Ectodermal cell (in vitro differentiated cells): Measurements from ENCODE around the gene TUBGCP2.

ENCODE experiments used
- H3K27ac ChIP-seq: 2 replicates; pipeline ENCODE4 v1.7.0; 2013; ENCODE audit warnings: mild to moderate bottlenecking, low read depth, low read length; ENCODE audit not compliant: insufficient read depth, poor library complexity, severe bottlenecking
- H3K27me3 ChIP-seq: 2 replicates; pipeline ENCODE4 v1.7.0; 2013; ENCODE audit warnings: mild to moderate bottlenecking, low read length; ENCODE audit not compliant: insufficient read depth, control insufficient read depth, poor library complexity, severe bottlenecking
- H3K36me3 ChIP-seq: one replicate; pipeline ENCODE4 v1.7.0; 2013; ENCODE audit warnings: low read length; ENCODE audit not compliant: control insufficient read depth, insufficient read depth
- H3K4me1 ChIP-seq: one replicate; pipeline ENCODE4 v1.7.0; 2013; ENCODE audit warnings: low read length; ENCODE audit not compliant: control insufficient read depth, insufficient read depth
- H3K4me3 ChIP-seq: 2 replicates; pipeline ENCODE4 v1.7.0; 2013; ENCODE audit warnings: low read depth, low read length, control low read depth; ENCODE audit not compliant: insufficient read depth
- H3K9me3 ChIP-seq: 2 replicates; pipeline ENCODE4 v1.7.0; 2013; ENCODE audit warnings: mild to moderate bottlenecking, low read length, moderate library complexity; ENCODE audit not compliant: control insufficient read depth
- WGBS, 2 experiments: methylation state at CpG; one replicate each; pipeline ENCODE4 v1.1.7; 2013; ENCODE audit warnings: missing lambda C conversion rate in 2 of 2; 5-methylcytosine and 5-hydroxymethylcytosine counted together

TUBGCP2 gene

DNA sequence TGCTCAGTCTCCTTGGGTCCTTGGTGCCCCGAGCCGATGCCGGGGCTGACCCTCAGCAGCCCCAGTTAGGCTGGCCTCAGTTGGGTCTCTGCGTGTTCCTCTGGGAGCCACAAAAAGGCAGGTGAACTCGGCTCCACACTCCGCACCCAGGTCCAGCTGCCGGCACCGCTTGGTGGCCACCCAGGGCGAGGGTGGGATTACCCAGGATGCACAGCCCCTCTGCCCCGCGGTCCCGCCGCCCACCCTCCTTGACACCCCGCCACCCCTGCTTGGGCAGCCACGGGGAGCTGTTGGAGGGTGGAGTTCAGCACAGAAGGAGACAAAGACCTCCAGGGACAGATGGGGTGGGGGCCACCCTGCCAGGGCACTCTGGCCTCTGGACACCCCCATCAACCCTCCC lies 53.3 kb downstream of the TUBGCP2 start:
- Histone ChIP-seq H3K36me3 (no peaks in the 10 kb centered on the region), H3K4me1 (peaks cover 11% of the 10 kb centered on the region), H3K4me3 (no peak overlapping the region), H3K9me3 (no peaks in the 10 kb centered on the region), H3K27ac (no peak overlapping the region), H3K27me3 (peaks cover 7% of the 10 kb centered on the region)
- 94% methylated on average over 15 of the region's 15 CpGs for WGBS, 2 experiments

DNA sequence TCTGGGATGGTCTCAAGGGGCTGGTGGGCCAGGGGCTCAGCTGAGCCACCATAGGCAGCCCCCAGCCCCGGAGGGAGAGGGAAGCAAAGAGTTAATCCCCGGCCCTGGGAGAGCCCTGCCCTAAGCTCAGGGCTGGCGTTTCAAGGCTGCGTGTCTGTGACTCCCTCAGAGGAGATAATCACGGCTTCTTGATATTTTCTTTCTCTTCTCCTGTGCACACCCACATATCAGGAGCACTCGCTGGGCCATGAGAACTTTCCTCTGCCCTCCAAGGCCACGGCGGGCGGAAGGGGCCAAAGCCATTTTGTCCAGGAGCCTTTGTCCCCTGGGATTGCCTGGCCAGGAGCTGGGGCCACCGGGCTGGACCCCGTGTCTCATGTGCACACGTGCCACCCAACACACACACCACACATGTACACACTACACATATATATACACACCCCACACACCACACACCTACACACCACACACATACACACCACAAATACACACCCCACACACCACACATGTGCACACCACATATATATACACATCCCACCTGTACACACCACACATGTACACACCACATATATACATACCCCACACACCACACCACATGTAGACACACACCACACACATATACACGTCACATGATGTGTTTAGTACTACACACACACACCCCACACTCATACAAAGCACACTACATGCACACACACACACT lies 54.1 kb downstream of the TUBGCP2 start:
- Histone ChIP-seq H3K4me3 (no peak overlapping the region), H3K27ac (no peak overlapping the region), H3K36me3 (no peaks in the 10 kb centered on the region), H3K9me3 (no peaks in the 10 kb centered on the region), H3K4me1 (peaks cover 11% of the 10 kb centered on the region), H3K27me3 (peaks cover 6% of the 10 kb centered on the region)
- 76 to 78% methylated on average over 13 of the region's 13 CpGs for WGBS, 2 experiments

DNA sequence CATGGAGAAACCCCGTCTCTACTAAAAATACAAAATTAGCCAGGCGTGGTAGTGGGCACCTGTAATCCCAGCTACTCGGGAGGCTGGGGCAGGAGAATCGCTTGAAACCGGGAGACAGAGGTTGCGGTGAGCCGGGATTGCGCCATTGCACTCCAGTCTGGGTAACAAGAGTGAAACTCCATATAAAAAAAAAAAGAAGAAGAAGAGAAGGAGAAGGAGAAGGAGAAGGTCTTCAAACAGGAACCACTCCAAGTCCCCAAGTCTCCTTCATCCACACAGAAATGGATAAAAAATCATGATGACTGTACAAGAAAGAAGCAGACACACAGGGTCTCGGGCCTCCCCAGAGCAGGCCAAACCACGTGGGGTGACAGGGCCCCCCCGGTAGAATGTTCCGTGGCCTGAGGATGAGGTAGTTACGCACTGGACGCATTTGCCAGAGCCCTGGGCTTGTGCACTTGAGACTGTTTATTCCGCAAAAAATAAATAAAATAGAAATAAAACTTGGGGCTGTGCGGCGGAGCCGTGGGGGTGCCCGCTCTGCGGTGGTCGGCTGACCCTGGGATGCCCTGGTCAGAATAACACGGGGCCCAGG lies 55.2 kb downstream of the TUBGCP2 start:
- Histone ChIP-seq H3K36me3 (no peaks in the 10 kb centered on the region), H3K4me1 (peaks cover 11% of the 10 kb centered on the region), H3K27ac (no peak overlapping the region), H3K4me3 (no peak overlapping the region), H3K9me3 (no peaks in the 10 kb centered on the region), H3K27me3 (peaks cover 6% of the 10 kb centered on the region)
- 94 to 96% methylated on average over 22 of the region's 22 CpGs for WGBS, 2 experiments

DNA sequence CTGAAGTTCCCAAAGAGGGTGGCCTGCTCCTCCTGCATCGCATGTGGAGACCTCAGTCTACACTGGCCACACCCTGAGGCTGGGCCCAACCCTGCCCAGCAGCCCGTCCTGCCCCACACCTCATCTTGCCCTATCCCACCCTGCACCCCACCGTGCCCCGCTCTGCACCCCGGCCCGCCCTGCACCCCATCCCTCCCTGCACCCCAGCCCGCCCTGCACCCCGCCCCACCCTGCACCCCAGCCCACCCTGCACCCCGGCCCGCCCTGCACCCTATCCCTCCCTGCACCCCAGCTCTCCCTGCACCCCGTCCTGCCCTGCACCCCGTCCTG lies 56.5 kb downstream of the TUBGCP2 start:
- peaks cover 2% of the 10 kb centered on the region for H3K27me3 ChIP-seq
- 89 to 92% methylated on average over 10 of the region's 12 CpGs for WGBS, 2 experiments
- H3K4me3 ChIP-seq, result no peak overlapping the region
- no peaks in the 10 kb centered on the region for H3K9me3 ChIP-seq
- H3K27ac ChIP-seq, result no peak overlapping the region
- H3K4me1 ChIP-seq, result peaks cover 7% of the 10 kb centered on the region
- H3K36me3 ChIP-seq, result no peaks in the 10 kb centered on the region

DNA sequence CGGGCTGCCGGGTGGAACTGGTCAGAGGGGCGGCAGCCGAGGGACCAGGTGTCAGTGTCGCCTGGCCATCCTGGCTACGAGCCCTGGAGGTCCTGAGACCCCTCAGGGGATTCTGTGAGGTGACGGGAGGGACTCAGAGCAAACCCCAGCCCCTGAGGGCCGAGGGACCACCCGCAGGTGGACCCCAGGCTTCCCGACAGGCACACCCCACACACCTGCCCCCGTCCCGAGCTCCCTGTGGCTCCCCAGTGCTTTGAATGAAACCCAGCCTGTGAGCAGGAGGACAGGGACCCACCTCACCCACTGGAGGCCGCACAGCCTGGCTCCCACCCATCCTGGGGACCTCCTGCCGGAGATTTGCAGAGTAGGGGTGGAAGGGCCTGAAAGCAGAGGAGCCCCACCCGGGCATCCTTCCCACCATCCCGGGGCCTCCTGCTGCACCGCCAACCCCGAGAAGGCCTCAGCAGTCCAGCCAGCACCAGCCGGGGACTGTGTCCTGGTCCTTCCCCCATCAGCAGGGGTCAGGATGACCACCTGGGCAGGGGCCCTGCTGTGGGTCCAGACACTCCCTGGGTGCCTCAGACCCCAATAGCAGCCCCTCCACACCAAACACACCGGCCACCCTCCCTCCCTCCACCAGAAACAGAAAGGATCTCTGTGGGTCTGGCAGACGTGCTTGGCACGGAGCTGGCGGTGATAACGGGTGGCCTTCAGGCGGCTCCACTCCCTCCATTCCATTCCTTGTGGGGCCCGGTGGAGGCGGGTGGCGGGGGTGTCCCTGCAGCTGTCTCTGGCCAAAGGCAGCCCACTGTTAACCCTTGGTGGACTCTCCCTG lies 57.1 kb downstream of the TUBGCP2 start:
- Histone ChIP-seq H3K9me3 (no peaks in the 10 kb centered on the region), H3K27ac (no peak overlapping the region), H3K4me1 (peaks cover 7% of the 10 kb centered on the region), H3K27me3 (no peaks in the 10 kb centered on the region), H3K4me3 (no peak overlapping the region), H3K36me3 (no peaks in the 10 kb centered on the region)
- WGBS, 2 experiments, result 80 to 82% methylated on average over 28 of the region's 28 CpGs

DNA sequence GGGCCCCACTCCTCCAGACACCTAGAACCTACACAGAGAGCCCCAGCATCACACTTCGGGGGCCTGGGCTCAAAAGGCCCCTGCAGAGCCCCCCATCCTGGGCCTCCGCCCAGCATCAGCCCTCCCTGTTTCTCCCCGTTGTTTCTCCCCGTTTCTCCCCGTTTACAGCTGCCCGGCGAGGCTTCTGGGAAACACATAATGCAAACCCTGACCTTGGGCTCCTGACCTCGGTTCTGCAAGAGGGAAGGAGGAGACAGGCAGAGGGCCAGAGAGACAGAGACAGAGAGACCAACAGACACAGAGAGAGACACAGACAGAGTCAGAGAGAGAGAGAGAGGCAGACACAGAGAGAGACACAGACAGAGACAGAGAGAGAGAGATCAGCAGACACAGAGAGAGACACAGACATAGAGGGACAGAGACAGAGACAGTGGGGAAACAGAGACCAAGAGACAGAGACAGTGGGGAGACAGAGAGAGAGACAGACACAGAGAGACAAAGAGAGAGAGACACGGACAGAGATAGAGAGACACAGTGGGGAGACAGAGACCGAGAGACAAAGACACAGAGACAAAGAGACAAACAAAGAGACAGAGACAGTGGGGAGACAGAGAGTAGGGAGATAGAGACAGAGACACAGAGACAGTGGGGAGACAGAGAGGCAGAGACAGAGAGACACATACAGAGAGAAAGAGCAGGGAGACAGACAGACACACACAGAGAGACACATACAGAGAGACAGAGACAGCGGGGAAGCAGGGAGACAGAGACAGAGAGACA lies 58.5 kb downstream of the TUBGCP2 start:
- Histone ChIP-seq H3K4me3 (no peak overlapping the region), H3K9me3 (no peaks in the 10 kb centered on the region)
- 85 to 88% methylated on average over 10 to 11 of the region's 11 CpGs for WGBS, 2 experiments

DNA sequence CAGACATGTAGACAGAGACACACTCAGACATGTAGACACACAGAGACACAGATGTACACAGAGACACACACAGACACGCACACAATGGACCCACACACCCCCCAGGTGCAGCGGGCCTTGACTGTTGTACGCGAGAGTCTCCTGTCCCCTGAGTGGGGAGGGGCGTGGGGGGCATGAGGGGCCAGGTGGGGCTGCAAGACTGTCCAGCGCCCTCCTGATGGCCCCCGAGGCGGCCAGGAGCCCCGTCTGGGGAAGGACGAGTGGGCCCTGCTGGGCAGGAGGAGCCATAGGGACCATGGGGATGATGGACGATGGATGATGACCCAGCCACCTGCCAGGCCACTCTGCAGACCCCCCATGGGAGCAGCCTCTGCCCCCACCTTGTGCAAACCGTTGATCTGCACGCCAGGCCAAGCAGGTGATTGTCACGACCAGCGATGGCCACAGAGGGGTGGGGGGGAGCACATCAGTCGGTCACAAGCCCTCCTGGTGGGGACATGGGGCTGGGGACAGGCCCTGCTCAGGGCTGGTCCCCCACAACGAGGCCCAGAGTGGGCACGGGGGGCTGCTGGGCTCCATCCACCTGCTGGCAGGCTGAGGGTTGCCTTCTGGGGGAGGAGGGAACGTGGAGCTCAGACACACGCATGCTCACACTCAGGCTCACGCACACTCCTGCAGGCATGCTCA lies 59.4 kb downstream of the TUBGCP2 start:
- H3K27me3 ChIP-seq, result no peaks in the 10 kb centered on the region
- 78 to 81% methylated on average over 21 of the region's 21 CpGs for WGBS, 2 experiments
- no peak overlapping the region for H3K27ac ChIP-seq
- peaks cover 7% of the 10 kb centered on the region for H3K4me1 ChIP-seq
- no peak overlapping the region for H3K4me3 ChIP-seq
- H3K36me3 ChIP-seq, result no peaks in the 10 kb centered on the region
- no peaks in the 10 kb centered on the region for H3K9me3 ChIP-seq

More for the DNA sequence above, 58.5 kb downstream of the TUBGCP2 start:
- peaks cover 7% of the 10 kb centered on the region for H3K4me1 ChIP-seq
- H3K27me3 ChIP-seq, result no peaks in the 10 kb centered on the region
- no peak overlapping the region for H3K27ac ChIP-seq
- no peaks in the 10 kb centered on the region for H3K36me3 ChIP-seq

DNA sequence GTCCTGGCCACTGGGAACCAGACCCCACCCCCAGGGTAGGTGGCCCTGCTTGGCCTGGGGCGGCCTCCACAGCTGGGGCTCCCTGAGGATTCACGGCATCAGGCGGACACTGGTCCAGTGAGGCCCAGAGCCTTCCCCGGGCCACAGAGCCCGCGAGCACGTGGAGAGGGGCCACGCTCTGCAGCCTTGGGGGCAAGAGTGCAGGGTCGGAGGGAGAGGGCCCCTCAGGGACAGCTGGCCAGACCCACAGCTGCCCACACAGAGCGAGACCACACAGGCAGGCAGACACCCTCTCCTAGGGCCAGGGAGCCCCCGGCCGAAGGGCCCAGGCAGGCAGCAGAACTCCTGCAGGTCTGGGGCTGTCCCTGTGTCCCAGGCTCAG lies 60.3 kb downstream of the TUBGCP2 start:
- peaks cover 7% of the 10 kb centered on the region for H3K4me1 ChIP-seq
- H3K27ac ChIP-seq, result no peak overlapping the region
- 89 to 93% methylated on average over 12 of the region's 12 CpGs for WGBS, 2 experiments

DNA sequence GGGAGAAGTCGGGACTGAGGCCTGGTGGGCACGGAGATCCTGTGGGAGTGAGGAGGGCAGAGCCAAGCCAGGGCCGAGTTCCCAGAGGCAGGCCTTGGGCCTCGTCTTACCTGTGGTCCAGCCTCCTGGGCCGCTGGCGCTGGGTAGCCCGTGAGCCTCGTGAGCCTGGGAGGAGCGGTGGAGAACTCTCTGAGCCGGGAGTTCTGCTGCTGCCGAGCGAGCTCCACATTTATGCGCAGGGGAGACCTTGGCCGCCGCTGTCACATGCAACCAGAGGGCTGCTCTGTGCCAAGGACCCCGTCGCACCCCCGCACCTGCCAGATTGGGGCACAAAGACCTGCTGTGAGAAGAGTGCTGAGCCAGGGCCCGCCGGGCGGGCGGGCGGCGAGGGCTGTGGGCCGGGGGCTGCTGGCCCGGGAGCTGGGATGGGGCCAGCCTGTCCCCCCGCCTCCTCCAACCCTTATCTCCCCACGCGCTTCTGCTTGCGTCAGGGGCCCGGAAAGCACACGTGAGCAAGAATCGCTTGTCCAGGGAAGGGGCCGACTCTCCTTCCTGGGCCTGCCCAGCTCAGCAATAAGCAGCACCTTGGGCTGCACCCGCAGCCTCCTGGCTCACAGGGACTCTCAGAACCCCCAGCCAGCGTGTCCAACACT lies 60.9 kb downstream of the TUBGCP2 start:
- H3K27ac ChIP-seq, result no peak overlapping the region
- H3K9me3 ChIP-seq, result no peaks in the 10 kb centered on the region
- peaks cover 7% of the 10 kb centered on the region for H3K4me1 ChIP-seq
- H3K27me3 ChIP-seq, result no peaks in the 10 kb centered on the region
- no peak overlapping the region for H3K4me3 ChIP-seq
- no peaks in the 10 kb centered on the region for H3K36me3 ChIP-seq
- WGBS, 2 experiments, result 86 to 89% methylated on average over 36 of the region's 36 CpGs

More for the DNA sequence above, 60.3 kb downstream of the TUBGCP2 start:
- H3K36me3 ChIP-seq, result no peaks in the 10 kb centered on the region
- H3K4me3 ChIP-seq, result no peak overlapping the region
- H3K27me3 ChIP-seq, result no peaks in the 10 kb centered on the region
- H3K9me3 ChIP-seq, result no peaks in the 10 kb centered on the region
